GM21723 (cell line): ENCODE results near the gene CCNQ.
A peak's percentile ranks its signal among the peaks of the same experiment; 100 is the strongest.

Source experiments
- ATAC-seq: cut with Tn5 transposase; IDR thresholded peaks from one replicate; pipeline ENCODE4 v1.9.1; 2021; ENCODE audit warnings: mild to moderate bottlenecking, moderate library complexity; ENCODE audit not compliant: unreplicated experiment

The CCNQ gene

DNA sequence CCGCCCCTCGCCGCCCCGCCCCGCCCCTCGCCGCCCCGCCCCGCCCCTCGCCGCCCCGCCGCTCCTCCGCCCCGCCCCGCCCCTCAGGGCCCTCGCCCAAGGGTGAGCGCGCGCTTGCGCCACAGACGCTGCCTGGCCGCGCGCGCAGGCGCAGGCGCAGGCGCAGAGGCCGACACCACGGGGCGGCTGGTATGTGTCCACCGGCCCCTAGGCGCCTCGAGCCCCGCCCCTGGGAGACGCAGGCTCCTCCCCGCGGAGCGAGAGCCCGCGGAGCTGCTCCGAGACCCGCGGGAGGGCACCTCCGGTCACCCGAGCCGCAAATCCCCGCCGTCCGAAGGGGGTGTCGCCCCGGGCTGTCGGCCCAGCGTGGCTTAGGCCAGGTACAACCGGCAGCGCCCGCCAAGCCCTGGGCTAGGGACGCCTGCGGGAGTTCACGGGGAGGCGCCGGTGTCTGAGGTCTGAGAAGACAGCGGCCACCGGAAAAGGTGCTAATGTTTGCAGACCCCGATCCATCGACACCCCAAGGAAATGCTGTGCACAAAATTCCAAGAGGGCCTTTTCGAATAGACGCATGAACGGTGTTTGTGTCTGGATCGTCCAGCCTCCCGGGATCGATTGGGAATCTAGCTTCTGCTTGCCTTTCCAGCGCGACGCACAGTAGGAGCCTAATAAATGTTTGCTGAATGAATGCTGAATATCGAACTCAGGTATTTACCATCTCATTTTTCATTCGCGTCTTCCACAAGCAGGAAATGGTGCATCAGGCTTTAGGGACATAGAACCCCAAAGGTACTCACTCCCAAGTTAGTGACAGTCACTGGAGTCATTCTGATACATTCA lies 473 bp upstream of the CCNQ start:
- peak; percentile 73 for ATAC-seq

DNA sequence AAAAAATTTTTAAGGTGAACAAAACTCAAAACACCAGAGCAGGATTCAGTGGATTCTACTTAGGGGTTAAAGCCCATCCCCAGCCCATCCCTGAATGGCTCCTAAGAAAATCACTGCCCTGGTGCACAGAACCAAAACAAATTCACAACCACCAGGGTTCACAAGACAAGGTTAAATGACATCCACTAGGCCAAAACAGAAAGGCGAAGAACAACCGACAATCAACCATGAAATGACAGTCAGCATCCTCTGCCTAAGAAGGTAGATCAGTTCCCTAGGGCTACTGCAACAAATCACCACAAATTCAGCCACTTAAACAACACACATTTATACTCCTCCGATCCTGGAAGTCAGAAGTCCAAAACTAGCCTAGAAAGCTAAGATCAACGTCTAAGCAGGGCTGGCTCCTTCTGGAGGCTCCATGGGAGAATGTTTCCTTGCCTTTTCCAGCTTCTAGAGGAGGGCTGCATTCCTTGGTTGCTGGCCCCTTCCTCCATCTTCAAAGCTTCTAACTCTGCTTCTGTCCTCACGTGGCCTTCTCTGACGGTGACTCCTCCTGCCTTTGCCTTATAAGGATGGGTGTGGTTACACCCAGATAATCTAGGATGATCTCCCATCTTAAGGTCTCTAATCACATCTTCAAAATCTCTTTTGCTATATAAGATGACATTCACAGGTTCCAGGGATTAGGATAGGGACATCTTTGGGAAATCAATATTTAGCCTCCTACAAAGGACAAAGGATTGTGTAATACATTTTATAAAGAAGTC lies 1.8 kb downstream of the CCNQ start:
- no peak for ATAC-seq

DNA sequence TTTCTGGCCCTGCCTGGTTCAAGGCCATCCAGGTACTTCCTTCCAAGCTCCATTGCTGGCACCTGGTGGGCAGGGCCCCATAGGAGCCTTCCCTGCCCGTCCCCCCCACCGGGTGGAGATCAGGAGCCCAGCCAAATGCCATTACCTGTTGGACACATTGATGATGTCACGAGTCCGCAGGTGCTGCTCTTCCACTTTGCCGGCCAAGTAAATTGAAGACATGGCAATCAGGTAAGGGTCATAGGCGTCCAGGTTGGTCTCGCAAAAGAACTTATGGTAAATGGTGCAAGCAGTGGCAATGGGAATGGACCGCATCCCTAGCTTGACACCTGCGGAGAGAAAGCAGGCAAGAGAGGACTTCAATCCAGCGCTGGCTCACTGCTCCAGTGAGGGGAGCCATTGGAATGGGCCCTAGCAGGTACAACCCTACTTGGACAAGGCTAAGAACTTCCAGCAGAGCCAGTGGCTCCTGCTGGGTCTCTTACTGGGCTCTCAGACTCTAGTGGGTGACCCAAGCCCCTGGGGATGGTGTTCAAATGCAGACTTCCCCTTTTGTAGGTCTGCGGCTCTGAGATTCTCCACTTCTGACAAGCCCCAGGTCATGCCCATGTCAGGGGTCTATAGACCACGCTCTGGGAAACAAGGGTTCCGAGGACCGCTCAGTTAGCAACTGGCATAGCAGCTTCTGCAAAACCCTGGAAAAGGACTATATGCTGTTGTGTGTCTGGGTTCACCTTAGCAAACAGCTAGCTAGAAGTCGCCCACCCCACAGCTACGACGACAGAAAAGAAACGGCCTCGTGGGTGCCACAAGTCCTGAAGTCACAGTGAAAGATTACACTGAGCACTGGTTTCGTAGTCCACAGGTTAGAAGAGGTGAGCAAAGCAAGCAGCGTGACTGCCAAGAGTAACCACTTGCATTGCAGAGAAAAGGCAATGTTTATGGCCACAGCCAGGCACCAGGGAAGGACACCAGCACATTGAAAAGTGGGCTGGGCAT lies 2.8 kb downstream of the CCNQ start:
- ATAC-seq, result no peak

DNA sequence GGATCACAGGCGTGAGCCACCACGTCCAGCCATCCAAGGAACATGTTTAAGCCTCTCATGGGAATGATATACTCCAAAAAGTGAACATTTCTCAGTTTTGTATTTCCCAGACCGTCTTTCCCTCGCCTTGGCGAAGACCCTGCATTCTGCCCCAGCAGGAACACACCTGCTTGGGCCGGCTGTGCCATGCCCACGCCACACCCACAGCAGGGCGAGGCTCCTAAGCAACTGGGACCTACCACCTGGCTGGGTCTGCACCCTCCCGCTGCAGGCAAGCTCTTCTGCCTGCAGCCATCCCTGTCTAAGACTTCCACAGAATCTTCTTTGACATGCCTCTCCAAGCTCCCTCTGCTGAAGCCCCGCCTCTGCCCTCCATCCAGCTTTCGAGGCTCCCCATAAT lies 3.6 kb downstream of the CCNQ start:
- ATAC-seq, result no peak

DNA sequence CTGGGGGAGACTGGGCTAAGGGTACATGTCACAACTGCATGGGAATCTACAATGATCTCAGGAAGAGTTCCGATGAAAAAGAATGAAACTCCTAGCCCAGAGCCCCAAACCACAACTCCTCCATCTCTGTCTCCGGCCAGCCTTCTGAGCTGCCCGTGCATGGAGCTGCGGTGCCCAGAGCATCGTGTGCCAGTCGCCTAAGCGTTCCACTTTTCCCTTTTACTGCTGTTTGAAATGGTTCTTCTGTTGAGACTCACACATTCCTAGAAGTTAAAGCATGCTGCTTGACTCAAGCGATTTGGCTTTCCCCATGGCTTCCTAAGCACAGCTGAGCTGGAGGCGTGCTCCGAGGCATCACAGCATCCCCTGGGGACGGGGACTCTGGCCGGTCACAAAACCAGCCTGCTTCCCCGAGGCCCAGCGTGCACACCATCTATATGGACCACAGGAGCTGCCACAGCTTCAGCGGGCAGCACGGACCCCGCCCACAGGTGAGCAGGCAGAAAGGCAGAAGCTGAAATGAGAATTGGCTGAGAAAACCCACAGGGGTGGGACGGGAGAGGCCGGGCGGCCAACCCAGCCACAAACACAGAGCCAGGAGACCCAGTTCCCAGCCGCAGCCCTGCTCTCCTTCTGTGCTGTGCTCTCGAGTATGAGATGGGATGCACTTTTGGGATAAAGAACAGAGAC lies 5.0 kb downstream of the CCNQ start:
- ATAC-seq, result no peak

DNA sequence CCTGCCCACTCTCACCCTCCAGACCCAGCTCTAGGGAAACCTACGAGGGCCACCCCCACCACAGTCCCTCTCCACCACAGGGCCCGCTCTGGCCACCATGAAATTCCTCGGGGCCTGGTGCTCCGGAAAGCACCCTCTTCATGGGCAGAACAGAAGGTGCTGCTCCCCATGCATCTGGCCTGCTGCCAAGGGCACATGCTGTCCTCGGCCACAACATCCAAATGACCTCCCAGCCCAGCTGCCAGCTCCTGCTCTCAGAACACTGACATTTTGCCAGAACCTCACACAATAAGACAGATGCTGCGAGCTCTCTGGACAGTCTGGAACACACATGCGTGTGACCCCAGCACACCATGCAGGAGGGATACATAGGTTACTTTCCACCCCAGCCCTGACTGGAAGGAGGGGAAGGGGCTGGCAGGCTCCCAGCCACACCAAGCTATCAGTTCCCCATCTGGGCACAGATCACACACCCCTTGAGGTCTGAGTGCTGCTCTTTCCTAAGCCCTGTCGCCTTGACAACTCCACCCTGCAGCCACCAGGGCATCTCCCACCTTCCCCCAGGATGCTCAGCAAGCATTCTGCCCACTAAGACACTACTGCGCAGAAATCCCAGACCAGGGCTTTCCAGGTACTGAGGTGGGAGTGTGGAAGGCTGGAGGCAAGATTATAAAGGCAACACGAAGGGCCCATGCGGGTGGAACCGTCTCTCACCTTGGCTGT lies 5.8 kb downstream of the CCNQ start:
- no peak for ATAC-seq

DNA sequence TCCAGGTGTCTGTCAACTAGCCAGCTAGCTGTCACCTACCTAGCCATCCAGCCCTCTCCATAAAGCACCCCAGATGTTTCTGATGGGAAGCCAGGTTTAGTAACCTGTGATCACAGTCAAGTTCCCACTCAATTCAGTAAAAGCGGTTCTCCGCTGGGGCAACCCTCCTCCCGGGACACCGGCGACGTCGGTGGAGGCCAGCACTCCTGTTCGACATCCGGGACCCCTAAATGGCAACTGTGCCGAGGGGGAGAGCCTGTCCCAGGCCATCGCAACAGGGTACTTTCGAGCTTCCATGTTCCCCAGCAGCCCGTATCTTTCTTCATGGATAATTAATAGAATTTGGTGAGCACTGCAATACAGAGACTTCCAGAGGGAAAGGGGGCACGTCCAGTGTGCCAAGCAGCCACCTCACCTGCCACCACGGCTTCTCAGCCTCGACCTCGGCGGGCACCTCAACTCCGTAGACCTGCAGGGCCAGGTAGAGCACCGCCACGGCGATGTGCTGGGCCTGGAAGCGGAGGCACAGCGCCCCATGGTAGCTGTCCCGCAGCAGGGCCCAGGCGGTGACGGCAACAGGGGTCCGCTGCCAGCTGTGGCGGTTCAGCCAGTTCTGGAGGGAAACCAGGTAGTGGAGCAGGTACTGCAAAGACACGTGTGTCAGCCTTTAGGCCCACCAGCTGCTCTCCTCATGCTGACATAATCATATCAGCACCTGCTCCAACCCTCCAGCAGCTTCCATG lies 6.7 kb downstream of the CCNQ start:
- no peak for ATAC-seq

DNA sequence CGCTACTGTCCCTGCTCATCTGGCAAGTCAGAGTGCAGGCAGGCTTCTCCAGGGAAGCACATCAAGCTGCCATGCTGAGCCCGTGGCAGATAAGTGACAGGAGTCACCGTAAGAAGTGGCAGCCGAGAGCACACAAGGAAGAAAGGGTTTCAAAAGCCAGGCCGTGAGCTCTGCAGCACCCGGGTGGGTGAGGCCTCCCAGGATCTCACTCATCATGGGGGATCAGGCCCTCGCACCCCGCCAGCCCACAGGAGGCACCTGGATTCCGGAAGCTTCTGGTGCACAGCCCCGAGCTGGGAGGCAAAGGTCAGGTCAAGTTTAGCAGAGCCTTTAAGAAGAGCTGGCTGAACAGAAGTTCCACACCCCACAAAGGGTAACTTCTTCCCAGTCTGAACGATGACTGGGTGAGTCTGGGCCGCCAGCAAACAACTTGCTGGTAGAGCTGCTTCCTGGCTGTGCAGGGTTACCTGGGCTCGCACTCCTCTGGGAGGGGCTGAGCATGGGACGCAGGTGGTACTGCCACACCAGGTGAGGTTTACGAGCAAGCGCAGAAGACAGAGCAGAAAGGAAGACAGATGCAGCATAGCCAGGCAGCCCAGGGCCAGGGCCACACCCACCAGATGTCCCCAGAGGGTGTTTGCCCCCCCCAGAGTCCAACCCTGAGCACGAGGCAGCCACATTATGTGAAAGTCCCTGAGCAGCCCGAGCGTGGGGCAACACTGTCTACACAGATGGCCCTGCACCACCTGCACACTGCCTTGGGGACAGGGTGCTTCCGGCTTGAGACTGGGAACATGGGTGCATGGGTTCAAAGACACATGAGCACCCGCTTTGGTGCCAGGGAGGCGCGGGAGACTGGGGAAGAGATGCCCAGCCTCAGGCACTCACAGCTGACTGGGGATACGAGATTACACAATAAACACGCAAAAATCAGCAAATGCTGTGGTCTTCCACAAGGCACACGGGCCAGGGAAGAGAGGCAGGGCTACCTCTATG lies 7.7 kb downstream of the CCNQ start:
- no peak for ATAC-seq

DNA sequence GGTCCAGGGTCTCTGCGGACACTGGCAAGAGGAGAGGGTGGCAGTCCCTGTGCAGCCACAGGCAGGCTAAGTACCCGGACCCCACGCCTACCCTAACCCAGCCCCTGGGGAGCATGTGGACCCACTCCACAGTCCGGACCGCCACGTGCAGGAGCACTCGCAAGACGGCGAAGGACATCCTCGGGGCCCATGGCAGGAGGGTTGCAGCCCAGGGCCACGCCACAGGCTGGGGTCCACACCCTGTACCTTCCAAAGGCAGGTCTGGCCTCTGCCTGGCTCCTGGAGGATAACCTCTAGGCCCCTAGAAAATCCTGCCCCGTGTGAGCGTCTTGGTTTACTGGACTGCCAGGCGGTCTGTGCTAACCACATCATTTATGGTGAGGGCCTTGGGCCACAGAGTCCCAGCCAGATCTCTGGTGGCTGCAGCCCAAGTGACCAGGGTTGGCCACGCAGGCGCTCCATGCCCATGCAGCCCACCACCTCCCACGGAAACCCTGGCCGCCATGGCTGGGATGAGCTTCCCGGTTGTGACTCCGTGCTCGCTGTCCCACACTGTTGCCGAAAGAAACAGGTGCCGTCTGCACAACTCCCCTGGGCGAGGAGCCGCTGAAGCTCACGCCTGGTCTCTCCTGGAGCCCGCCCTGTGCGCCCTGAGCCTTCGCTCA lies 10.0 kb downstream of the CCNQ start:
- no peak for ATAC-seq

DNA sequence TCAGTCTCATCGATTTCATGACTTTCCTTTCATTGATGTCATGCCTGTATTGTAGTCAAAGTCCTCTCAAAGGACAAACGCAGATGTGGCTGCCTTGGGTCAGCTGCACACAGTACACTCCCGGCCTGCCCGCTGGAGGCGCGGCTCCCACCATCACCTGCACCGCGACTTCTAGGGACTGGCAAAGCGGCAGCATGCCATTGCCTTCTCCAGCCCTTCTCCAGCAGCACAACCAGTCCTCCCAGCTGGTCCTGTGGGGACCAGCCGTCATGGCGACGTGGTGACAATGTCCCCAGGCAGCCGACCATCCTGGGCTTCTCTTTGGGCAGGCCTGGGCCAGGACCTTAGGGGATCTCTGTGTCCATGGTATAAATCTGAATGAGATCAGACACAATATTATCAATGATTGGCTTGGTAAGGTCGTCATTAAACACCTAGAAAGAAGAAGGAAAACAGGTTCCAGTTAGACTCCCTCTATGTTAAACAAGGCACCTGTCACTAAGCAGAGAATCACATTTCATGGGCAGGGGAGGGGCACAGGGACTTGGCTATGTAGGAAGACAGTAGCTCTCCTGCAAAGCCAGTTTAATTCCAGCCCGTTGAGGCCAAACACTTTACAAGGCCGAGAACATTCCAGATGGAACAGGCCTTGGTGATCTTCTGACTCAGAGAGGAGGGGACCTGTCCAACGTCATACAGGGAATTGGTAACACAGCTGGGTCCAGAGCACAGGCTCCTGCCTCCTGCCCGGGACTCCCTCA lies 10.7 kb downstream of the CCNQ start:
- no peak for ATAC-seq

DNA sequence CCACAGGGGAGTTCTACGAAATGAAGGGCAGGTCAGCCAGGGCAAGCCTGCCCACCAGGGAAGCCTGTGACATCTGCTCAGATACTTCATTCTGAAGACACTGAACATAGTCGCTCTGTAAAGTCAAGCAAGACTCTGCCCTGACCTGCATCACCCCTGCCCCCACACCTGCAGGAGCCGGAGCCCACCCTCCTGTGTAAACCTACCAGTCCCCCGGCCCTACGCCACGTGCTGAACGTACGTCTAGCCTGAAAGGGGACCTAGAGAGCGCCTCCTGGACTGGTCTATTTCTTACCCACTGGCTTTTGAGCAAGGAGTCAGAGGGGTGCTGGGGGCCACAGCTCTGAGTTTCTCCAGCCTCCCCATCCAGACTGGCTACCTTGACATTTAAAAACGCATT lies 11.6 kb downstream of the CCNQ start:
- no peak for ATAC-seq

DNA sequence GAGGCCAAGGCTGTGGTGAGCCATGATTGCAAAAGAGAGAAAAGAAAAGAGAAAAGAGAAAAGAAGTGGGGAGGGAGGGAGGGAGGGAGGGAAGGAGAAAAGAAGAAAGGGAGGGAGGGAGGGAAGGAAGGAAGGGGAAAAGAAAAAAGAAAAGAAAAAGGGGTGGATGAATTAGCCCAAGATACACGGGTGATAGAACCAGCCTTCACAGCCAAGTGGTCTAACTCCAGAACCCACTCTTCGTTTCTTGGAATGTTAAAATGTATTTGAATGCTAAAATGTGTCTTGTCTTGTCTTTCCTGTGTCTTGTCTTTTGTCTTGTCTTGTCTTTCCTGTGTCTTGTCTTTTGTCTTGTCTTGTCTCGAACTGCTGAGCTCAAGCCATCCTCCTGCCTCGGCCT lies 13.1 kb downstream of the CCNQ start:
- ATAC-seq, result no peak

DNA sequence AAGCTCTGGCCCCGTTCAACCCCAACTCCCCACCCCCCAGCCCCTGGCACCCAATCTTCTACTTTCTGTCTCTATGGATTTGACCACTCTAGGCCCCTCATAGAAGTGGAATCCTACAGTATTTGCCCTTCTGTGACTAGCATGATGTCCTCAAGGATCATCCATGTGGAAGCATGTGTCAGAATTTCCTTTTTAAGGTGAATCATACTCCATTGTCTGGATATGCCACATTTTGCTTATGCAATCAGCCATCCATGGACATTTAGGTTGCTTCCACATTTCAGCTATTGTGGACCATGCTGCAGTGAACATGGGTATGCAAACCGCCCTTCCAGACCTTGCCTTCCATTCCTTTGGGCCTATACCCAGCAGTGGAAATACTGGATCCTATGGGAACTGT lies 15.5 kb downstream of the CCNQ start:
- no peak for ATAC-seq

DNA sequence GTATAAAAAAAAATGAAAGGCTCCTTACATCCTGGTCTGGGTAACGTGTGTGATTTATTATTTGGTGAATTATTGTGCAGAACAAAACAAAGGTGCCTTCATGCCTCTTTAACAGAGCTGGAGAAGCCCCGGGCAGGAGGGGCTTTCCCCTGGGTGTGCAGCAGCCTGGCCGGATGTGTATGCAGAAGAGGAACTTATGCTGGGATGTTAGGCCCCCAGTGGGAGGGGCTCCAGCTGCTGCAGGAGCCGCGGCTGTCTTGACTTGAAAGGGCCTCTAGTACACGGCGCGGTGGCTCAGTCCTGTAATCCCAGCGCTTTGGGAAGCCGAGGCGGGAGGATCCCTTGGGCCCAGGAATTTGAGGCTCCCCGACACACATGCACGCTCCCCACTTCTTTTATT lies 16.0 kb downstream of the CCNQ start:
- peak; percentile 99 for ATAC-seq

DNA sequence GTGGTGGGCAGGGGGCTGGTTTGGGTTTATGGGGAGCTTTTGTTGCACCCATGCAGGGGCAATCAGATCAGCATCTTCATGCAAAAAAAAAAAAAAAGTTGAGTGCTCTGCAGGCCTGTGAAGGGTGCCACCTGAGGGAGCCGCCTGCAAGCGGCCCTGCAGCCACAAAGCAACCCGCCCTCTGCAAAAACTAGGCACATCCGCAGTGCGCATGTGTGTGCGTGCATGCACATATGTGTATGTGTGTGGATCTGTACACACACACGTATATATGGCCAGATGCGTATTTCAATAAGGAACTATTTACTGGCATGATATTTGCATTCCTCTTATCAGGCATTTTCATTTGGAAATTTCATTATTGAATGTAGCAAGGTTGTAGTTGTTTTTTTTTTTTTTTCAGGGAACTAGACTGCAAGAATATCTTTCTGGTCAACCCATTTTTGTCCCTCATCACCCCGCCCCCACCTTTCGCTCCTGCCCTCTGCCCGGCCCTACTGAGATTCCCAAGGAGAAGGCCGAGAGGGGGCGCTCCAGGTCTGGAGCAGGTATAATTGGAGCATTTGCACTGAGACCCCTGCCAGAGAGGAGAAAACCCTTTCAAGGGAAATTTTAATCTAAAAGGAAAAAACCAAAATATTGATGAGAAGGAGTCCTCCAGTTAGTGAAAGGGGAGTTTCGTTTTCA lies 18.1 kb downstream of the CCNQ start:
- no peak for ATAC-seq

DNA sequence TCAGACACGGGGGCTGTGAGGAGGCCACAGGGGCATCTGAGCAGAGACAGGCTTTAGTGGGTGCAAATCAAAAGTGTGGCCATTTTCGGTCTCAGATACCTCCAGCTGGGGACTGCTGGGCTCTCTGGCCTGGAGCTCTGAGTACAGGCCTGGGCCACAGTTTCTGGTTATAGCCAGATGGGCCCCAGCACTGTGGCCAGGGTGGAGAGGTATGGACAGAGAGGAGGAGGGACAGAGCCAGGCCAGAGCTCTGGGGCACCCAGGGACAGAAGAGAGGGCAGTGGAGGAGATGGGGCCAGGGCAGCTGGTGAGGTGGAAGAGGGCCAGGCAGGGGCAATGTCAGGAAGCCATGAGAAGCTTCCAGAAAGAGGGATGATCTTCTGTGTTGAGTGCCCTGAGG lies 20.1 kb downstream of the CCNQ start:
- ATAC-seq, result no peak
